ENCODE results near the gene SLC10A7.

Gene SLC10A7

GRCh38 chr4:146330392-146330791 is 191.3 kb downstream of the SLC10A7 start:
- Histone ChIP-seq H4K20me1 (ENCODE audit: control insufficient read depth, insufficient read depth, low read depth, low read length) (no peaks in the 10 kb centered on the region), H3F3A (ENCODE audit: control insufficient read depth, insufficient read depth) (no peaks in the 10 kb centered on the region), H3K36me3 (ENCODE audit: control insufficient read depth, low read length) (no peaks in the 10 kb centered on the region), H3K4me2 (ENCODE audit: low read length) (no peak overlapping the region), H3K27me3 (ENCODE audit: control insufficient read depth, low read length) (no peaks in the 10 kb centered on the region), H3K4me3 (ENCODE audit: low read length) (no peak overlapping the region), H3K9me3 (ENCODE audit: control insufficient read depth, insufficient read depth, low read length) (no peaks in the 10 kb centered on the region), H3K27ac (ENCODE audit: low read depth, low read length) (no peak overlapping the region), H3K4me1 (ENCODE audit: control insufficient read depth, low read length) (no peaks in the 10 kb centered on the region), H3K79me2 (ENCODE audit: control insufficient read depth, low read length) (no peaks in the 10 kb centered on the region), H3K9me2 (replicated peaks; ENCODE audit: control insufficient read depth, low read length) (no peaks in the 10 kb centered on the region)
- TF ChIP-seq EZH2phosphoT487 (IDR thresholded peaks at IDR 0.05; ENCODE audit: borderline replicate concordance, low read length) (no peak), CTCF (IDR thresholded peaks at IDR 0.05; ENCODE audit: low read depth, low read length, poor library complexity, severe bottlenecking) (no peak)

- Histone ChIP-seq H3F3A (ENCODE audit: control insufficient read depth, insufficient read depth) (no peaks in the 10 kb centered on the region), H3K36me3 (ENCODE audit: control insufficient read depth, low read length) (no peaks in the 10 kb centered on the region), H3K4me2 (ENCODE audit: low read length) (no peak overlapping the region), H3K27ac (ENCODE audit: low read depth, low read length) (no peak overlapping the region), H3K9me3 (ENCODE audit: control insufficient read depth, insufficient read depth, low read length) (no peaks in the 10 kb centered on the region), H4K20me1 (ENCODE audit: control insufficient read depth, insufficient read depth, low read depth, low read length) (no peaks in the 10 kb centered on the region), H3K27me3 (ENCODE audit: control insufficient read depth, low read length) (no peaks in the 10 kb centered on the region), H3K9me2 (replicated peaks; ENCODE audit: control insufficient read depth, low read length) (no peaks in the 10 kb centered on the region), H3K4me3 (ENCODE audit: low read length) (no peak overlapping the region), H3K79me2 (ENCODE audit: control insufficient read depth, low read length) (no peaks in the 10 kb centered on the region), H3K4me1 (ENCODE audit: control insufficient read depth, low read length) (no peaks in the 10 kb centered on the region)
- no peak for TF ChIP-seq CTCF (IDR thresholded peaks at IDR 0.05; ENCODE audit: low read depth, low read length, poor library complexity, severe bottlenecking)
Observed at GRCh38 chr4:146329050-146329716, 192.6 kb downstream of the SLC10A7 start.

GRCh38 chr4:146327859-146328650 is 193.7 kb downstream of the SLC10A7 start:
- Histone ChIP-seq H3K4me2 (ENCODE audit: low read length) (no peak overlapping the region), H3K4me3 (ENCODE audit: low read length) (no peak overlapping the region), H3K9me2 (replicated peaks; ENCODE audit: control insufficient read depth, low read length) (no peaks in the 10 kb centered on the region), H3K36me3 (ENCODE audit: control insufficient read depth, low read length) (no peaks in the 10 kb centered on the region), H3K4me1 (ENCODE audit: control insufficient read depth, low read length) (no peaks in the 10 kb centered on the region), H3K79me2 (ENCODE audit: control insufficient read depth, low read length) (no peaks in the 10 kb centered on the region), H3K9me3 (ENCODE audit: control insufficient read depth, insufficient read depth, low read length) (no peaks in the 10 kb centered on the region), H3K27ac (ENCODE audit: low read depth, low read length) (no peak overlapping the region), H3K27me3 (ENCODE audit: control insufficient read depth, low read length) (no peaks in the 10 kb centered on the region), H4K20me1 (ENCODE audit: control insufficient read depth, insufficient read depth, low read depth, low read length) (no peaks in the 10 kb centered on the region), H3F3A (ENCODE audit: control insufficient read depth, insufficient read depth) (no peaks in the 10 kb centered on the region)
- no peak for TF ChIP-seq CTCF (IDR thresholded peaks at IDR 0.05; ENCODE audit: low read depth, low read length, poor library complexity, severe bottlenecking)
- TF ChIP-seq EZH2phosphoT487 (IDR thresholded peaks at IDR 0.05; ENCODE audit: borderline replicate concordance, low read length), result no peak

Data from DOHH2 (cell line).